GM18868 (cell line): ENCODE measurements around the gene SLC16A11.
A peak's percentile ranks its signal among the peaks of the same experiment; 100 is the strongest.

Source experiments
- ATAC-seq: cut with Tn5 transposase; IDR thresholded peaks from one replicate; pipeline ENCODE4 v1.9.1; 2021; ENCODE audit warnings: mild to moderate bottlenecking, moderate library complexity; ENCODE audit not compliant: unreplicated experiment

Gene SLC16A11

GRCh38 chr17:7026471-7027115 lies 17.3 kb downstream of the SLC16A11 start:
- ATAC-seq = no peak

- no peak for ATAC-seq
Observed at GRCh38 chr17:7025245-7025644, 18.6 kb downstream of the SLC16A11 start.

DNA sequence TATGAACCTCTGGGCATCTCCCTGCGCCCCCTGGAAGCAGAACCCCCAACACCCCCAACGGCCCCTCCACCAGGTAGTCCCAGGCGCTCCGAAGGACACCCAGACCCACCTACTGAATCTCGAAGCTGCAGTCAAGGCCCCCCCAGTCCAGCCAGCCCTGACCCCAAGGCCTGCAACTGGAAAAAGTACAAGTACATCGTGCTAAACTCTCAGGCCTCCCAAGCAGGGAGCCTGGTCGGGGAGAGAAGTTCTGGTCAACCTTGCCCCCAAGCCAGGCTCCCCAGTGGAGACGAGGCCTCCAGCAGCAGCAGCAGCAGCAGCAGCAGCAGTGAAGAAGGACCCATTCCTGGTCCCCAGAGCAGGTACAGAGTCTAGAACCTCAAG lies 19.5 kb downstream of the SLC16A11 start:
- no peak for ATAC-seq

GRCh38 chr17:7023576-7024401 lies 20.1 kb downstream of the SLC16A11 start:
- no peak for ATAC-seq

DNA sequence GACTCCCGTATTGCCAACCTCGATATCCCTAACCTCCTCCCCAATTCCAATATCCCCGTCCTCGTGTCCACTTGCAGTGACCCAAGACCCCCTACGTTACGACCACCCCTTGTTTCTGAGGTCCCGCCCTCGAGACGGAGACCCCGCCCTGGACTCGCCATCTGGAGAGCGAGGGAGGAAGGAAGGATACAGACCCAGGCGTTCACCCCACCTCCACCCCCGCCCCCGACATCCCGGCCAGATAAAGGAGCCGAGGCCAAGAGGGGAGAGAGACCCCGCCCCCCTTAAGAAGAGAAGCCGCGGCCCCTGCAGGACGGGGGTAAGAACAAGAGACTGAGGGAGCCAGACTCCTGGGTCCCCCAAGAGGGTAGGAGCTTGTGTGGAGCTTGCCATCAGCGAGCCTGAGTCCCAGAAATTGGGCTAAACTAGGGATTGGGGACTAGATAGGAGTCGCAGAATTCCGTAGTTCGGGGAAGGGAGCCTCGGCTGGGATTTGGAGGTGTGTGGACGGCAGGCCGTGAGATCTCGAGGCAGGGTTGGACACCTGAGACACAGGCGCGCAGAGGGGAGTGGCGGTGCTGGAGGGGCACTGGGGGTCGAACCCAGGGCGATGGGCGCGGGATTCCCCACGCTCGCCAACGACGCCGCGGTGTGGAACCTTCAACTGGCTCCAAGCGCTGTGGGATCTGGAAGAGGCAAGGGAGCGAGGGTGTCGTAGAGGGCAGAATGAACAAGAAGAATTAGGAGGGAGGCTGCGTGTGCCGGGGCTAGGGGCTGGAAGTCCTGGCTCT lies 20.9 kb downstream of the SLC16A11 start, which contains the start of gene BCL6B:
TSS of gene BCL6B (plus strand) at position 270 of the 791 bp plus-strand sequence. CDS start 622 bp downstream, outside the sequence.
- ATAC-seq = no peak

DNA sequence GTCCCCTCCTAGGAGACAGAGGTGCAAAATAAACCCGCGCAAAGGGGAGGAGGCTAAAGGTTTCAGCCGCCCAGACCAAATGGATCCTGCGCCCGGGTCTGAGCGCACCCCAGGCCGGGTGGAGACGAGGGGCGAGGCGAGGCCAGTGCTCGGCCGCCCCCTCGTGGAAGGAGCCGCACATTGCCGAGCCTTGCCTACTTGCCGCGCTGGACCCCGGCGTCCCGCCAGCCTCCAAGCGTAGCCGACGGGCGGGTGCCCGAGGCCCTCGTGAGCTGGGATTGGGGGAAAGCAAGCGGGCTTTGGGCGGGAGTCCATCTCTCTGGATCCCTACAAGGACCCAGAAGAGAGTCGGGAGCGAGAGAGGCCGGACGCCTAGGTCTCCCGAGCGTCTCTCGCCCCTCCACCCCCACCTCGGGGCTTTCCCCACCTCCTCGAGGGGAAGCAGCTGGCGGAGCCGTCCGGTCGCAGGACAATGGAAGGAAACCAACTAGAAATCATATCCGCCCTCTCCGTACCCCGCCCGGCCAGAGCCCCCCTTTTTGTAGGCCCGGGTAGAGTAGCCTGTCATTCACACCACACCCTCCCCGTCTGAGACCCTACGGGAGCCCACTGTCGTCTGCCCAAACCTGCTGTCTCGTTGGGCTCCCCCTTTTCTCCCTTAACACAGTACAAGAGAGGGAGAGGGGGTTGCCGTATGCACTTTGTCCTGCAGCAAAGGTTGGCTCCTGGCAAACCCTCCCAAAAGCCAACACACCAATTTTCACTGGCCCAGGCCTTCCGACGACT lies 21.7 kb downstream of the SLC16A11 start:
- peak; percentile 80 for ATAC-seq

GRCh38 chr17:7020894-7021664 lies 22.8 kb downstream of the SLC16A11 start:
- ATAC-seq = no peak

DNA sequence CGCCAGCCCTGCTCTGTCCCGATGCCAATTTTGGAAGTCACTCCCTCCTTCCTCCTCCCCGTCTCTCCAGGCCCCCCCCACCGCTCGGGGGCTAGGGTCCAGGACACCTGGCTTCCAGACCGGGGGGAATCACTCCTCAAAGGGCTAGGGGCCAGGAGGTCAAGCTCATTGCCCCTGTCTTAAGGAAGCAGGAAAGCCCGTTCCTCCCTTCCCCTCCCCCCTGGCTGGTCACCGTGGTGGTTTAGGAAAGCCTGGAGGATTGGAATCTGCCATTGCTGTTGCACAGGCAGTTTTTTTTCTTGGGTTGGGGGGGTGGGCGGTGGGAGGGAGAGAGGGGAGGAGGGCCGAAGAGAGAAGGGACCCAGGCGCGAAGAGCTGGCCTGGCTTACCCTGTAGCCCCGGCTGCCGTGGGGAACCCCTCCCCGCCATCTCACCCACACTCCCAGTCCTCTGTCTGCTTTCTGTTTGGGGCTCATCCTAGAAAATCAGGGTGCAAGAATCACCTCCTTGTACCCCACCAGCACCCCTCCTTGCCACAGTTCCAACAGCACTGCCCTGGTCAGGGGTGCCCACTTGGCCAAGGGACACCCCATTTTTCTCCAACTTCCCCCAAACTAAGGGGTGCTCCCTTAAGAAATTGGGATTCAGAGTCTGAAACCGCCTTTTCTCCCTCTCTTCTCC lies 23.9 kb downstream of the SLC16A11 start:
- no peak for ATAC-seq

- ATAC-seq = no peak
Observed at GRCh38 chr17:7019367-7019766, 24.5 kb downstream of the SLC16A11 start.

GRCh38 chr17:7018331-7018964 lies 25.4 kb downstream of the SLC16A11 start:
- no peak for ATAC-seq

GRCh38 chr17:7017827-7018200 lies 26.1 kb downstream of the SLC16A11 start:
- no peak for ATAC-seq

DNA sequence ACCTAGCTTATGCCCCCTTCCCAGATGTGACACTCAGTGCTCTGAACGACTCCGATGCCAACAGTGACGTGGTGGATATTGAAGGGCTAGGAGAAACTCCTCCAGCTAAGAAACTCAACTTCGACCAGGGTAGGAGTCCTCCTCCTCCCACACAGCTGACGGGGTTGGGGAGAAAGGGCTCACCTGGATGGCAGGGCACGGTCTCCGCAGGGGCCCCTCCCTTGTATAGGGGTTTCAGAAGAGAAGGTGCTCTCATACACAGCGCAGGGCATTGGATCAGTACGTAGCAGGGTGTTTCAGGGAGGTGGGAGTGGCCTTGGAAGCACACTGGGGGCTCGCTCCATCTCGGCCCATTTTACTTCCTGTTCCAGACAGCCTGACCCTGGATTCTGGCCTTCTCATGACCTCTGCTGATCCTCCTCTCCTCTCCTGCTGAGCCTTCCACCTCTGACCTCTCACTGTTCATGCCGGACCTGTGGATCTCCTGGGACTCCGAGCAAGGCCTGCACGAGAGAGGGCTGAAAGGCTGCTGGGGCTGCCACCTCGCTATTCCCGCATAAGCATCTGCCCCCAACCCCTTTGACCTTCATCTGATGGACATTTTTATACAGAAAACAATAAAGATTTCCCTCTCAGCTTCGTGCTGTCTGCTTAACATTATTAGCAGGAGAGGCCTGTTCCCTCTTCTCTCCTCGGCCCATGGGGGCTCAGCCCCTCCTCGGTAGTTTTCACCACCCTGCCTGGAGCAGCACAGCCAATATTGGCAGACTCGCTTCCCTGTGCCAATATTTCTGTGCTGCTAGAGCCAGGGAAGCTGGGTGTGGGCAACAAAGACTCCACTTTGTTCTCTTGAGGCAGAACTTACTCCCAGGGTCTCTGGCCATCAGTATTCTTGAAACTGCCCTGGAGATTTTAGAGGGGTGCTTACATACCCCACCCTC lies 26.7 kb downstream of the SLC16A11 start:
- ATAC-seq = no peak

- no peak for ATAC-seq
Observed at GRCh38 chr17:7016418-7016817, 27.5 kb downstream of the SLC16A11 start.

DNA sequence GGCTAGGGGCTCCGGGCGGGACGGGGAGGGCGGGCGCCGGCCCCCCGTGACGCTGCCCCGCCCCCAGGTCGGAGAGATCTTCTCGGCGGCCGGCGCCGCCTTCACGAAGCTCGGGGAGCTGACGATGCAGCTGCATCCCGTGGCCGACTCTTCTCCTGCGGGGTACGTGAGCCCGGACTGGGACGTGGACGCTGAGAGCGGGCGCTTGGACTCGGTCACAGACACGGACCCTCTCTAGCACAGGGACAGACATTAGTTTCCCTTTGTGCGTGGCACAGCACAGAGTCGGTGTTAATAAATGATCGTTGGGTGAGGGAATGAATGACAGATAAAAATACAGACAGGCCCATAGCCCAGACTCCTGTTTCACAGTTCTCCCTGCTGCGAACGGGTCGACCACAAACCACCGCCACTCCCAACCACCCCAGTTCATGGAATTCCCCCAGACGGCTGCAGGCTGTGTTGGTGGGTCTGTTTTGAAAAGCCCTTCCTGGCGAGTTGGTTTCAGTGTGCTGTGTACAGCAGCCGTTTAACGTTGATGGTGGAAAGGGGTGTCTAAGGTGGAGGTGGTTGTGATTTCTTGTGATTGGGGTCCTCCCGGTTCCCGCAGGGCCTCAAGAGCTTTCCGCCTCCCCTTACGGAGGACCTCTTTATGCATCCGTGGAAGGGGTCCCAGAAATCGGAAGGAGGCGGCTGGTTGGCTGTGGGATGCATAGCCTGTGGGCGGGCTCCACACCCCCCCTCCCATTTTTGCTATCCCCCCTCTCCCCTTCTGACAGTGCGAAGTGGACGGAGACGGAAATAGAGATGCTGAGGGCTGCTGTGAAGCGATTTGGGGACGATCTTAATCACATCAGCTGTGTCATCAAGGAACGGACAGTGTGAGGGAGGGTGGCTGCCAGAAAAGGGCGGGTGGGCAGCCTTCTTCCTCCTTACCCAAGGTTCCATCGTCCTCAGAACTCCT lies 28.6 kb downstream of the SLC16A11 start:
- peak; percentile 16 for ATAC-seq

DNA sequence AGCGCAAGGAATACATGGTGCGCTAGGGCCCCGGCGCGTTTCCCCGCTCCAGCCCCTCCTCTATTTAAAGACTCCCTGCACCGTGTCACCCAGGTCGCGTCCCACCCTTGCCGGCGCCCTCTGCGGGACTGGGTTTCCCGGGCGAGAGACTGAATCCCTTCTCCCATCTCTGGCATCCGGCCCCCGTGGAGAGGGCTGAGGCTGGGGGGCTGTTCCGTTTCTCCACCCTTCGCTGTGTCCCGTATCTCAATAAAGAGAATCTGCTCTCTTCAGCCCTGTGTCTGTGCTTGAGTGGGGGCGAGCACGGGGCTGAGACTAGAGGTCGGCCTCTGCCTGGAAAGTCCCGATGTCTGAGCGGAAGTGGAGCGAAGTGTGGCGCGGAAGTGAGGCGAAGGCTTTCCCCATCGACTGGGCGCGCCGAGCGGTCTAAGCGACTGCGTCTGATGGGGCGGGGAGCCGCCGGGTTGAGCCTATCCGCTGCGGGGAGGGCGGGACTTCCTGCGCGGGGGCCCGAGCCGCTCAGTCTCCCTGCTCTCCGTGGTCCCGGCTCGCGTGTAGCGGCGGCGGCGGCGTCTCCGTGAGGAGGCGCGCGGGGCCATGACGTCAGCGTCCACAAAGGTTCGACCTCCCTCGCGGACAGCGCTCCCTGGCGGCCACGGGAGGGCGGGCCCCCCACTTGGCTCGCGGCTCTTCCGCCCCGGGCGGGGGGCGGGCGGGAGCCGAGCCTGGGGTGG lies 29.5 kb downstream of the SLC16A11 start:
- peak; percentile 82 for ATAC-seq

- no peak for ATAC-seq
Observed at GRCh38 chr17:7011942-7012254, 32.0 kb downstream of the SLC16A11 start.
